ENCODE data around the gene ARHGAP26.
A peak's percentile ranks its signal among the peaks of the same experiment; 100 is the strongest.

Gene ARHGAP26

DNA sequence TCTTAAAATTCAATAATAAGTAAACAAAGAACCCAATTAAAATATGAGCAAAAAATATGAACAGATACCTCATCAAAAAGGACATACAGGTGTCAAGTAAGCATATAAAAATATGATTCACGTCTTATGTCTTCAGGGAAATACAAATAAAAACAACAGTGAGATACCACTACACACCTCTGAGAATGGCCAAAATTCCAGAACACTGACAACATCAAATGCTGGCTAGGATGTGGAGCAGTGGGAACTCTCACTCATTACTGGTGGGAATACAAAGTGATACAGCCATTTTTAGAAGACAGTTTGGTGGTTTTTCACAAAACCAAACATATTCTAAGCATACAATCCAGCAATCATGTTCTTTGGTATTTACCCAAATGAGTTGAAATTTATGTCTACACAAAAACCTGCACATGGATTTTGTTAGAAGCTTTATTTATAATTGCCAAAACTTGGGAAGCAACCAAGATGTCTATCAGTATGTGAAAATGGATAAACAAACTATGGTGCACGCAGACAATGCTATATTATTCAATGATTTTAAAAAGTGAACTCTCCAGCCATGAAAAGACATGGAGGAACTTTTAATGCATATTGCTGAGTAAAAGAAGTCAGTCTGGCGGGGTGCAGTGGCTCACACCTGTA lies 381.0 kb downstream of the ARHGAP26 start:
- H3K4me3 ChIP-seq = no peak overlapping the region
- H3K27ac ChIP-seq = no peak overlapping the region
- TF ChIP-seq, protein P1, sequence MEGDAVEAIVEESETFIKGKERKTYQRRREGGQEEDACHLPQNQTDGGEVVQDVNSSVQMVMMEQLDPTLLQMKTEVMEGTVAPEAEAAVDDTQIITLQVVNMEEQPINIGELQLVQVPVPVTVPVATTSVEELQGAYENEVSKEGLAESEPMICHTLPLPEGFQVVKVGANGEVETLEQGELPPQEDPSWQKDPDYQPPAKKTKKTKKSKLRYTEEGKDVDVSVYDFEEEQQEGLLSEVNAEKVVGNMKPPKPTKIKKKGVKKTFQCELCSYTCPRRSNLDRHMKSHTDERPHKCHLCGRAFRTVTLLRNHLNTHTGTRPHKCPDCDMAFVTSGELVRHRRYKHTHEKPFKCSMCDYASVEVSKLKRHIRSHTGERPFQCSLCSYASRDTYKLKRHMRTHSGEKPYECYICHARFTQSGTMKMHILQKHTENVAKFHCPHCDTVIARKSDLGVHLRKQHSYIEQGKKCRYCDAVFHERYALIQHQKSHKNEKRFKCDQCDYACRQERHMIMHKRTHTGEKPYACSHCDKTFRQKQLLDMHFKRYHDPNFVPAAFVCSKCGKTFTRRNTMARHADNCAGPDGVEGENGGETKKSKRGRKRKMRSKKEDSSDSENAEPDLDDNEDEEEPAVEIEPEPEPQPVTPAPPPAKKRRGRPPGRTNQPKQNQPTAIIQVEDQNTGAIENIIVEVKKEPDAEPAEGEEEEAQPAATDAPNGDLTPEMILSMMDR (IDR thresholded peaks at IDR 0.05) = no peak
- no peak for DNase-seq (ENCODE audit: low spot score)

DNA sequence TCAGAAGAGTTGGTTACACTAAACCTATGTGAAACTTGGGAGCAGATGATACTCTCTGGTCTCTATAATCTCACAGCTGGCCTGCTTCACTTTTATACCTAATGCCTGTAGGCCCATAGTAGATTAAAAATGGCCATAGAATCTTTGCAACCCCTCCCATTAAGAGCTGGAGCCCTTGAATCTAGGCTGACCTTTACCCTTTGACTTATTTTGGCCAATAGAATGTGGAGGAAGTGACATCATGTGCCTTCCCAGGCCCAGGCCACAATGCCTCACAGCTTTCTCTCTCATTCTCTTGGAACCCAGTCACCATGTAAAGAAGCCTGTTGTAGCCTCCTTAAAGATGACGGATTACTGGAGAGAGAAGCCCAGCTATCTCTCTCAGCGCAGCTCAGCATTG lies 382.3 kb downstream of the ARHGAP26 start:
- peak overlapping the region; percentile 76 to 90 for H3K27ac ChIP-seq
- TF ChIP-seq, protein P1 (IDR thresholded peaks at IDR 0.05) = no peak
- no peak overlapping the region for H3K4me3 ChIP-seq
- no peak for DNase-seq (ENCODE audit: low spot score)

GRCh38 chr5:143153332-143154119 lies 383.3 kb downstream of the ARHGAP26 start:
- peak; percentile 90 for DNase-seq (ENCODE audit: low spot score)
- TF ChIP-seq, protein P1 (IDR thresholded peaks at IDR 0.05) = no peak
- Histone ChIP-seq H3K27ac (peak overlapping the region; percentile 76 to 90), H3K4me3 (peak overlapping the region; percentile 41)

DNA sequence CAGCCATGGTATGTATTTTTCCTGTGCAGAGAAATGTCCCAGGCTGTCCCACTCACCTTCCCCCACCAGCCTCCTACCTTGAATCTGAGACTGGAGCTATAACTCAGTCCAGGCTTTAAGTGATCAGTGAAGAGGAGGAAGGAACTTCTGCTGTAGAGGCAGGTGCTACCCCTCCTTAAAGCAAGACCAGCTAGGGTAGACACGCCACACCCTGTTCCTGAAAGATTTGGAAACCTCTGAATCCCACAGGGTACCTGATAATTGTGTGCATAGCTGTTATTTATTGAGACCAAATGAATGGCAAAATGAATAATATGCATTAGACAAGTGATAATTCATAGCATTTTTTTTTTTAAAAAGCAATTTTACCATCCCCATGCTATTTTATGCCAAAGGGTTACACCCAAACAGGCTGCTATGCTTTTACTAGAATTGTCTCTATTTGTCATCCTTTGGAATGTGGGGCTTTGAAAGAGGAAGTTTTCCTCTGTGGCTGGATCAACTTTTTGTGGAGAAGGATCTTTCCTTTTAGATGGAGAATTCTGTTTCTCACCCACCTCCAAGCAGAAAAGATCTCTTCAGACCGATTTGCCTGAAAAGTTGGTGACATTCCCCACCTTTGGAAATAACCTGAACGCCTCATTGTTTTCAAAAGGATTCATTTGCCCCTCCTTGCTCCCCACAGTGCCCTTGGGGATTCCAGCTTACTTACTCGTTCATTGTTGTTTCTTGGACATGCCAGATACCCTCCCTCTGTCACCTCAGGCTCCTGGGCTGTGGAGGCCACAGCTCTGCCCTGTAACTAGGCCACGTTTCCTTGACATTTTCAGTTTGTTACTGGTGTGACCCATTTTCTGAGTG lies 384.6 kb downstream of the ARHGAP26 start:
- Histone ChIP-seq H3K27ac (peak overlapping the region; percentile 76 to 90), H3K4me3 (peak overlapping the region; percentile 13)
- no peak for DNase-seq (ENCODE audit: low spot score)
- TF ChIP-seq, protein P1 (IDR thresholded peaks at IDR 0.05) = no peak

DNA sequence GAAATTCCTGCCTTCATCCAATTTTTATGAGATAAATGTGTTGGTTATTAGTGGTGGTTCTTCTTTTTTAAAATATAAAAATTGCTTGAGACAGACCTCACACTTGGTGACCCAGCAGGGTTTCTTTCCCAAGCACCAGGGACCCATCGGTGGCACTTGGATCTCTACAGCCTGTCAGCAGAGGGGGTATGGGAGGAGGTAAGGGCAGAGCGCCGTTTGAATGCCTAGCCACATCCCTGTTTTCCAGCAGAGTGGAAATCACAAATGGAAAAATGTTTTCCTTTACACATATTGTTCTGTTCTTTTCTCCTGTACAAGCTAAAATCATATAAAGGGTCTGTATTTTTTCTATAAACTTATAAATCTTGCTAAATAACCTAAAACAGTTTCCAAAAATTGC lies 385.3 kb downstream of the ARHGAP26 start:
- H3K4me3 ChIP-seq = no peak overlapping the region
- no peak for DNase-seq (ENCODE audit: low spot score)
- peak overlapping the region; percentile 76 to 90 for H3K27ac ChIP-seq
- TF ChIP-seq, protein P1 (IDR thresholded peaks at IDR 0.05) = no peak

- H3K27ac ChIP-seq = peak overlapping the region; percentile 76 to 90
- no peak overlapping the region for H3K4me3 ChIP-seq
- no peak for DNase-seq (ENCODE audit: low spot score)
- TF ChIP-seq, protein P1 (IDR thresholded peaks at IDR 0.05) = no peak
Measured at GRCh38 chr5:143156086-143156485, 385.9 kb downstream of the ARHGAP26 start.
